Activated CD4-positive, alpha-beta T cell treated with anti-CD3 and anti-CD28 coated beads, Interleukin-2, amount 10 ng/mL, durations not matched to agents 7 days and 5 days (primary cell): ENCODE results near the gene TLL2. TPM values are rescaled to one million over a fixed set of nuclear protein-coding genes. Genes with fewer than 3 reads are reported as not detected.

Experiments used
- CTCF ChIA-PET: fragments of 350-600 bp; sonication (Branson Sonifier 250); formaldehyde crosslinking; loops from one replicate; lab custom pipeline; 2021; ENCODE audit warnings: antibody characterized with exemption; lab: Charles Lee
- POLR2A ChIA-PET: fragments of 350-600 bp; sonication (Branson Sonifier 250); formaldehyde crosslinking; loops from one replicate; lab custom pipeline; 2021; ENCODE audit warnings: antibody characterized with exemption; lab: Charles Lee
- DNase-seq: peaks from one replicate; pipeline ENCODE4 v3.0.0-alpha.2; 2020
- H3K27ac Mint-ChIP-seq: one replicate; pipeline ENCODE4 v1.8.0; 2021; ENCODE audit warnings: mild to moderate bottlenecking, moderate library complexity, mixed read lengths
- H3K27me3 Mint-ChIP-seq: one replicate; pipeline ENCODE4 v1.8.0; 2021; ENCODE audit warnings: mixed read lengths
- H3K36me3 Mint-ChIP-seq: one replicate; pipeline ENCODE4 v1.8.0; 2021; ENCODE audit warnings: low read depth, mixed read lengths
- H3K4me1 Mint-ChIP-seq: one replicate; pipeline ENCODE4 v1.8.0; 2021; ENCODE audit warnings: mixed read lengths
- H3K4me3 Mint-ChIP-seq: one replicate; pipeline ENCODE4 v1.8.0; 2021; ENCODE audit warnings: mild to moderate bottlenecking, moderate library complexity, mixed read lengths
- H3K9me3 Mint-ChIP-seq: one replicate; pipeline ENCODE4 v1.8.0; 2021; ENCODE audit warnings: mixed read lengths
- total RNA-seq, 2 experiments: library from RNA; stranded (reverse); gene quantifications; one replicate each; pipeline ENCODE4 v1.2.3, GENCODE V29; 2021

TLL2 gene
- total RNA-seq, 2 experiments from 2014 or later: 0.17 TPM; not detected in 1

DNA sequence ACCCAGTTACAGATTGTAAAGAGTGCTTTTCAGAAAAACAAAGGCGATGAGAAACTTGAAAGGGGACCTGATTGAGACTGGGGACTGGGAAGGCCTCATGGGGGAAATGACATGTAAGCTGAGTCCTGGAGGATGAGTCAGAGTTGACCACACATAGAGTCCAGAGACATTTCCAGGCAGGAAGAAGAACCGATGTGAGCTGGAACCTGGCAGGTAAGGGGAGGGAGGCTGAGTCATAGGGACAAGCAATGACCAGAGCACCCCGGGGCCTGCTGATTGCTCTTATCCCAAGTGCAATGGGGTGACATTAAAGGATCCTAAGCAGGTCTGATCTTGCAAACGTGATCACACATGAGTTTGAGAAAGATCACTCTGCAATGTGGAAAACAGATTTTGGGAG, 11.7 kb downstream of the TLL2 start:
- ChIA-PET CTCF (interaction anchor here (1.1 kb wide), 2 partner anchors 32 to 102 kb away, joined by 3 to 4 read pairs; no protein-coding TSS in a partner anchor), POLR2A (no interaction called here)
- H3K27ac Mint-ChIP-seq: no peak overlapping the region
- H3K4me3 Mint-ChIP-seq: no peak overlapping the region
- no peak for DNase-seq
- H3K27me3 Mint-ChIP-seq: peaks cover 5% of the 10 kb centered on the region
- H3K36me3 Mint-ChIP-seq: no peaks in the 10 kb centered on the region
- no peaks in the 10 kb centered on the region for H3K9me3 Mint-ChIP-seq
- no peaks in the 10 kb centered on the region for H3K4me1 Mint-ChIP-seq

DNA sequence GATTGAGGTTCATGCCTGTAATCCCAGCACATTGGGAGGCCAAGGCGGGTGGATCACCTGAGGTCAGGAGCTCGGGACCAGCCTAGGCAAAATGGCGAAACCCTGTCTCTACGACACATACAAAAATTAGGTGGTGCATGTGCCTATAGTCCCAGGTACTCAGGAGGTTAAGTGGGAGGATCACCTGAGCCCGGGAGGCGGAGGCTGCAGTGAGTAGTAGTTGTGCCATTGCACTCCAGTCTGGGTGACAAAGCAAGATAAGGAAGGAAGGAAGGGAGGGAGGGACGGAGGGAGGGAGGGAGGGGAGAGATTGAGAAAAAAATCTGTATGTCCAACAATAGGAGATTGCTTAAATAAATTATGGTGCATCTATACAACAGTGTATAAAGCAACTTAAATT, 13.2 kb downstream of the TLL2 start:
- ChIA-PET CTCF (no interaction called here), POLR2A (no interaction called here)
- H3K27me3 Mint-ChIP-seq: peaks cover 7% of the 10 kb centered on the region

DNA sequence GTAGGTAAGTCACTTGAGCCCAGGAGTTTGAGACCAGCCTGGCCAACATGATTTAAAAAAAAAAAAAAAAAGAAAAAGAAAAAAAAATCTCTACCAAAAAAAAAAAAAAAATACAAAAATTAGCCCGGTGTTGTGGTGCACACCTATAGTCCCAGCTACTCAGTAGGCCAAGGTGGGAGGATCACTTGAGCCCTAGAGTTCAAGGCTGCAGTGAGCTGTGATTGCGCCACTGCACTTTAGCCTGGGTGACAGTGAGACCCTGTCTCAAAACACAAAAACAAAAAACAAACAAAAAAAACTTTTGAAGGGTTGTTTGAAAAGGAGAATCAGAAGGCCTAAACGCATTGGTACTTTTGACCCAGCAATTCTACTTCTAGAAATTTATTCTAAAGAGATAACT, 13.7 kb downstream of the TLL2 start:
- Mint-ChIP-seq H3K36me3 (no peaks in the 10 kb centered on the region), H3K4me3 (no peak overlapping the region), H3K27ac (no peak overlapping the region), H3K9me3 (no peaks in the 10 kb centered on the region), H3K27me3 (peaks cover 8% of the 10 kb centered on the region), H3K4me1 (no peaks in the 10 kb centered on the region)
- DNase-seq: no peak
- CTCF ChIA-PET: no interaction called here
- POLR2A ChIA-PET: no interaction called here

More for the DNA sequence above, 13.2 kb downstream of the TLL2 start:
- Mint-ChIP-seq H3K4me1 (no peaks in the 10 kb centered on the region), H3K27ac (no peak overlapping the region), H3K4me3 (no peak overlapping the region), H3K36me3 (no peaks in the 10 kb centered on the region), H3K9me3 (no peaks in the 10 kb centered on the region)
- DNase-seq: no peak

DNA sequence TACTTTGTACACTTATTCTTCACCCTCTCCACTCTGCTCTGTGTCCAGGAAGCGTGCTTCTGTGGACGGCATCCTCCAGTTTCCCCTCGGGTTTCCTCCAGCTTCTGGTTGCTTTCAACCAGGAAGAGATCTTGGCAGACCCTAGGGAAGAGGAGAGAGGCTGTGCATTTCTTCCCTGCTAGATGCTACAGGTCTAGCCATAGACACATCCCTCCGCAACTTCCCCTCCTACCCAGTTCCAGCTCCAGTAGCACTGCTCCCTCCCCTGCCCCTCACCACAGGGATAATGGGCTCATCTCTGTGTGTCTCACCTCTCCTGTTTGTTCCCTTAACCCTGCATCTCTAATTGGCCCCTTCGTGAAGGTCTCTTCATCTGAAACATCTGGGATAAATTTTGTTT, 16.3 kb downstream of the TLL2 start:
- Mint-ChIP-seq H3K4me1 (no peaks in the 10 kb centered on the region), H3K27ac (no peak overlapping the region), H3K9me3 (no peaks in the 10 kb centered on the region), H3K4me3 (no peak overlapping the region), H3K27me3 (peaks cover 8% of the 10 kb centered on the region), H3K36me3 (no peaks in the 10 kb centered on the region)
- DNase-seq: no peak
- CTCF ChIA-PET: interaction anchor here (0.7 kb wide), 1 partner anchor 310 kb away, joined by 3 read pairs; no protein-coding TSS in a partner anchor
- POLR2A ChIA-PET: no interaction called here

DNA sequence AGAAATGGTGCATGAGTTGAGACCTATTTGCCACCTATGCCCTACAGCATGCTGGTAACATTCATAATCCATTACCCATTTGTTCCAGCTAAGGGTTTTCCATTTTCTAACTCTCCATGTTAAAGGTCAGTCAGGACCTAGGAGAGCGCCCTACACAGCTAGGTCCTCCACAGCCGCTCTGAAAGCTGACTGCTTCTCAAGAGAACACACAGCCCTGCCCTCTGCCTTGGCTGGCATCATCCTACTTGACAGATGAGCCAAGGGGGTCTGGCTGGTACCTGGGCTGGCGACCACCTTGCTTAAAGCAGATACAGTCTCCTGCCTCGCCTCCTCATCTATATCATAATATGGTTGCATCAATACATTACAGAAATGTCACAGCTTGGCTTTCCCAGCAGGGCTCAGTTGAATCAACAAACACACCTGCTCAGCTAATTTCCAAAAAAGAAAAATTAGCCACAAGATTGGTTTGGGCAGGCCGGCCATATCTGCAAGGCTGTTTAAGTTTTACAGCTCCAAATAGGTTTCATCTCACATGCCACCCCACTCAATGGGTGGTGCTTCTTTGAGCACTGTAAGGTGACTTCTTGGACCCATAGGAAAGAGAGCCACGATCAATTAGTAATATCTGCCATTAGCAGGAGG, 17.3 kb downstream of the TLL2 start:
- Mint-ChIP-seq H3K27ac (no peak overlapping the region), H3K9me3 (no peaks in the 10 kb centered on the region), H3K27me3 (peaks cover 8% of the 10 kb centered on the region), H3K36me3 (no peaks in the 10 kb centered on the region), H3K4me3 (no peak overlapping the region), H3K4me1 (no peaks in the 10 kb centered on the region)
- DNase-seq: no peak
- CTCF ChIA-PET: no interaction called here
- POLR2A ChIA-PET: no interaction called here

DNA sequence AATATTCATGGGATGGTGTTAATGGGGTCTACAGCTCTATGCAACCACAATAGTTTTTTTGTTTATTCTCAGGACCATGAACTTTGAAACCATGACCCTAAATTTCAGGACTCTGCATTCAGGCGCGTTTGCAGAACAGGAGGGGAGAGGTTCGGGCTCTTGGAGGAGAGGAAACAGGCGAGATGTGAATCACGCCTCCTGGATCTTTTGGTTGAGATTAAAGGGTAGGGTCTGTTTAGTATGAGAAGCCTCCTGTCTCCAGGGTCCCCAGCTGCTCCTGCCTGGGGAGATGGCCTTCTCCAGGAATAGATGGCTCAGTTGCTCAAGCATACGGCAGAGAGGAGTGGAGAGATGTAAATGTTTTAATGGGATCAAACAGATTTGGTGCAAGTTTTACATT, 18.2 kb downstream of the TLL2 start:
- Mint-ChIP-seq H3K27ac (no peak overlapping the region), H3K4me3 (no peak overlapping the region), H3K9me3 (no peaks in the 10 kb centered on the region), H3K36me3 (no peaks in the 10 kb centered on the region), H3K4me1 (no peaks in the 10 kb centered on the region), H3K27me3 (peaks cover 8% of the 10 kb centered on the region)
- DNase-seq: no peak
- ChIA-PET CTCF (interaction anchor here (0.6 kb wide), 1 partner anchor 37 kb away, joined by 3 read pairs; no protein-coding TSS in a partner anchor), POLR2A (no interaction called here)

DNA sequence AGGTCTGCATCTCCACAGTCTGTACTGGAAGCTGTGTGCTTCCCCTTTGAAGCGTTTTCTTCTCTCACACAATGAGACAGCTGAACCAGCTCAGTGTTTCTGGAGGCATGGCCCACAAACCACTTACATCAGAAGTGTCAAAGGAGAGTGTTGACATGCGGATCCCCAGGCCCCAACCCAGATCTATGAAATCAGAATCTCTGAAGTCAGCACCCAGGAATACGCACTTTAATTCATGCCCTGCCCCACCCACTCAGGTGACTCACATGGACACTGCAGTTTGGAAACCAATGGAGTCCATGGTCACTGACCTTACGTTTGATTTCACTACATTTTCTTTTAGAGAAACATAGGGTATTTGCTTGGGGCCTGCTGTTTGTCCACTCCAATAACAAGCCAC, 19.0 kb downstream of the TLL2 start:
- no peak overlapping the region for H3K27ac Mint-ChIP-seq
- POLR2A ChIA-PET: no interaction called here
- CTCF ChIA-PET: interaction anchor here (0.6 kb wide), 1 partner anchor 36 kb away, joined by 3 read pairs; no protein-coding TSS in a partner anchor
- H3K9me3 Mint-ChIP-seq: no peaks in the 10 kb centered on the region
- DNase-seq: no peak
- no peaks in the 10 kb centered on the region for H3K36me3 Mint-ChIP-seq
- peaks cover 10% of the 10 kb centered on the region for H3K27me3 Mint-ChIP-seq
- H3K4me1 Mint-ChIP-seq: no peaks in the 10 kb centered on the region
- H3K4me3 Mint-ChIP-seq: no peak overlapping the region

DNA sequence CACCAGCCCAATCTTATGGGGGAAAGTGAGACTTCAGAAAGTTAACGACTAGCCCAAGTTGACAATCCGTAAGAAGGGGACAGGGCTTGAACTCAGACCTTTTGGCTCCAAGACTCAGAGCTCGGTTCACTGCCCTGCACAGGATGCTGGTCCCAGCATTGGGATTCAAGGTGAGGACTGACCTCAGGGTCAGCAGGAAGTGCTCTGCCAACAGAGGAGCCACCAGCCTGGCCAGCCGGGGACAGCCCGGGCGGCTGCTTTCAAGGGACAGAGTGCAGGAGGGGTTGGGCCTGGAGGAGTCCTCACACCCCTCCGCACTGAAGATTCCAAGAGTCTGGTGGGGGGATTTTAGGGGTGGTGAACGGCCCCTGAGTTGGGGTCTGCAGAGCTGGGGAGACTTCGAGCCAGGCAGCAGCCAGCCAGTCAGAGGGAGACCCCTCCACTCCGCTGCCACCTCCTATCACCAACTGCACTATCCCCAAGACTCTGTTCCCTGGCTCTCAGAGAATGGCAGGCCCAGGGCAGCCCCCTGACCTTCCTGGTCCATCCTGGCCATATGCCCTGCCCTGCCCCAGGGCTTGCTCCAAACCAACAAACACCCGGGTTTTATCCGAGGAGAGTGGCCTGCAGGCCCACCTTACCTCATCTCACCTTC, 19.7 kb downstream of the TLL2 start:
- POLR2A ChIA-PET: no interaction called here
- CTCF ChIA-PET: no interaction called here
- H3K4me1 Mint-ChIP-seq: no peaks in the 10 kb centered on the region
- peaks cover 10% of the 10 kb centered on the region for H3K27me3 Mint-ChIP-seq
- DNase-seq: no peak
- H3K9me3 Mint-ChIP-seq: no peaks in the 10 kb centered on the region
- H3K36me3 Mint-ChIP-seq: no peaks in the 10 kb centered on the region
- no peak overlapping the region for H3K4me3 Mint-ChIP-seq
- no peak overlapping the region for H3K27ac Mint-ChIP-seq

DNA sequence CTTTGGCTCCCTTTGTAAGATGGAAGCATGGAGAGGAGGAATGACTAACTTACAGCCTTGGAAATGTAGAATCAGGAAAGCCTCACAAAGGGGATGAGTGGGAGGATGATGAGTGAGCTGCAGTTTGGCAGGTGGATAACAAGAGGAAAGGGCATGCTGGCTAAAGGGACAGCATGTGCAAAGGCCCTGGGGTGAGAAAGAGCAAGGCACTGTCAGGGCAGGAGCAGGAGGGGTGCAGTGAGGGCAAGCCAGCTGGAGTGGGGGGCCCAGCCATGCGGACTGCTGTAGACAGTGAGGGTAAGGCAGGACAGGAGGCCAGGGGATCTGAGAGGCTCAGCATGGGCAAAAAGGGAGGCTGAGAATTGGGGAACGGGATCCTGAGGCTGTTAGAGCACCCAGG, 20.5 kb downstream of the TLL2 start:
- no peaks in the 10 kb centered on the region for H3K4me1 Mint-ChIP-seq
- H3K27me3 Mint-ChIP-seq: peaks cover 10% of the 10 kb centered on the region
- no peaks in the 10 kb centered on the region for H3K36me3 Mint-ChIP-seq
- no peak overlapping the region for H3K4me3 Mint-ChIP-seq
- H3K27ac Mint-ChIP-seq: no peak overlapping the region
- CTCF ChIA-PET: no interaction called here
- H3K9me3 Mint-ChIP-seq: no peaks in the 10 kb centered on the region
- DNase-seq: no peak
- POLR2A ChIA-PET: no interaction called here

DNA sequence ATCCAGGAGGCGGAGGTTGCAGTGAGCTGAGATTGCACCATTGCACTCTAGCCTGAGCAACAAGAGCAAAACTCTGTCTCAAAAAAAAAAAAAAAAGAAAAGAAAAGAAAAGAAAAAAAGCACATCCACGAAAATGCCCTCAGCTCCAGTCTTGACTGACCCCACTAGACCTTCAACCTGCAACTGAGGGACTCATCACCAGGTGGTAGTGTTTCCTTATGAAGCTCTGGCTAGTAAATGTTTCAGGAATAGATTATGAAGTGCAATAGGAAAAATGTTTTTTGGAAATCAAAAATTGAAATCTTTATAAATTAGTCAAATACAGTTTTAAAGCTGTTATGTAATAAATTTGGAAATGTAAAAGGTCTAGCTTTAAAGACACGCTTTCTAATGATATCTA, 22.4 kb downstream of the TLL2 start:
- H3K36me3 Mint-ChIP-seq: no peaks in the 10 kb centered on the region
- CTCF ChIA-PET: interaction anchor here (1.3 to 2.6 kb wide), 2 partner anchors 10 to 22 kb away, joined by 3 to 11 read pairs; partner anchors contain the start of gene TLL2

DNA sequence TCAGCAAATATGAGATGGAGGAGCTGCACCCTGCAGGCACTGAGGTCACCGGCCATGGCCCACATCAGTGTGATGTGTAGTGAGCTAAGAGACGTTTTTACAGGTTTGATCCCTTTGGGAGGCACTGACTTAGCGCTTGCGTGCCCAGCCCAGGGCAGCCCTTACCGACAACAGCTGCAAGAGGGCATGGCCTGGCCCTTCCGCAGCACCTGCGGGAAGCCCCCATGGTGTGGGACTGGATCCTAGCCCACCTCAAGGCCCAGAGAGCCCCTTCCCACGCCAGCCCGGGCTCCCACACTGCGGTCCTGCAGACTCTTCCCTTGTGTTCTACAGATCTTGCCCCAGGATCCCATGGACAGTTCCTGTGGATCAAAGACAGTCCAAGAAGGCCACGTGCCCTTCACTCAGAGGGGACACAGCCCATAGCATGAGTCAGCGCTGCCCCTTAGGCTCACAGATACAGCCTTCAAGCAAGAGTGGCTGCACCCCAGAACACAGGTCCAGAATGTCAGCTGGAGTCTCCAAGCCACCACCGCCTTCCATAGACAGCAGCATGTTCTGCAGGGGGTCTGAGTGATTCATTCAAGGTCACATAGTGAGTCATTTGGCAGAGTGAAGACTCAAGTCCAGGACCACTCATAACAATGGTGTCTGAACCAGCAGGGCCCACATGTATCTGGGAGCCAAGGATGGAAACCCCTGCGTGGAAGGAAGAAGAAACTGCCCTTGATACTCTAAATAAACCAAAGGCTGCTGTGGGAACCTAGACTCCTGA, 25.4 kb downstream of the TLL2 start:
- peaks cover 11% of the 10 kb centered on the region for H3K27me3 Mint-ChIP-seq
- no peak overlapping the region for H3K4me3 Mint-ChIP-seq
- H3K27ac Mint-ChIP-seq: no peak overlapping the region
- H3K9me3 Mint-ChIP-seq: no peaks in the 10 kb centered on the region
- no peaks in the 10 kb centered on the region for H3K36me3 Mint-ChIP-seq
- POLR2A ChIA-PET: no interaction called here
- DNase-seq: no peak
- CTCF ChIA-PET: no interaction called here
- no peaks in the 10 kb centered on the region for H3K4me1 Mint-ChIP-seq

More for the DNA sequence above, 22.4 kb downstream of the TLL2 start:
- Mint-ChIP-seq H3K27me3 (peaks cover 5% of the 10 kb centered on the region), H3K4me1 (no peaks in the 10 kb centered on the region), H3K27ac (no peak overlapping the region), H3K4me3 (no peak overlapping the region), H3K9me3 (no peaks in the 10 kb centered on the region)
- POLR2A ChIA-PET: no interaction called here
- DNase-seq: no peak

DNA sequence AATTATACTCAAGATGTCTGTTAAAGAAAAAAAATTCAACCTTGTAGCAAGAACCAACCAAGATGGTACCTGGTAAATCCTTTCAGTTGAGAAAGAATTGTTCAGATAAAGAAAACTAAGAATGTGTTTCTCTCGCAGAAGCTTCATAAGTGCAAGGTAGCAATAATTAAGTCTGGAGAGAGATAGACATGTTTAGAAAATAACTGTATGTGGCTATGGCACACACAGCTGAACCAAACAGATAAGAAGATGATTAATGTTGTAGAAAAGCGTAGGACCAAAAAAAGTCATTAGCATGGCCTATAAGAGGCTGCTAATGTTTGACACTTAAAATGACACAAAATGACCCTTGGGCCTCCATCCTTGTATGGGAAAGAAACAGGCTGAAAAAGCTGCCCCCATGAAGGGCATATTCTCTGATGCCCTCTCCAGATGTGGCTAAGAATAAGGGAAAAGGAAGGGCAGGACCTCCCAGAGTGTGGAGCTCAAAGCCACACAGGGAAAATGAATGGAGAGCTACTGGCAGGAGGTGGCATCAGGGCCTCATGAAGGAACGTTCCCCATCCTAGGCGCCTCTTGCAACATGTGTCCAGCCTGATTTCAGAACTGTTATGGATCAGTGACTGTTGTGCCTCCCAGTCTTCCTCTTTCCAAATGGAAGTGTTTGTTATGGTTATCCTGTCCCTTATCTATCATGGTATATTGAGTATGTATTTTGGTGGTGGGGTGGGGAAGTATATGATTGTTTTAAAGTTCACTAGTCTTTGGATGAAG, 30.7 kb downstream of the TLL2 start:
- ChIA-PET POLR2A (no interaction called here), CTCF (no interaction called here)
- no peaks in the 10 kb centered on the region for H3K4me1 Mint-ChIP-seq
- H3K36me3 Mint-ChIP-seq: no peaks in the 10 kb centered on the region
- H3K27ac Mint-ChIP-seq: no peak overlapping the region
- H3K4me3 Mint-ChIP-seq: no peak overlapping the region
- DNase-seq: no peak
- peaks cover 17% of the 10 kb centered on the region for H3K27me3 Mint-ChIP-seq
- H3K9me3 Mint-ChIP-seq: no peaks in the 10 kb centered on the region
